G401 (cell line): ENCODE data around the gene ANP32E. TPM values are rescaled to one million over a fixed set of nuclear protein-coding genes. Genes with fewer than 3 reads are reported as not detected.
A peak's percentile ranks its signal among the peaks of the same experiment; 100 is the strongest.
"Not testable (repeated sequence)": the region's sequence is repeated elsewhere in the genome, so short reads cannot be mapped to it uniquely, and the experiment has no call there.

ENCODE experiments used
- DNase-seq: peaks from one replicate; pipeline ENCODE4 v3.0.0-alpha.2; 2015; ENCODE audit warnings: low spot score
- in situ Hi-C: cut with HindIII; loops from 2 replicates; pipeline ENCODE4 v1.10.0; 2016; ENCODE audit warnings: low sequenced_read_pairs, mixed read lengths
- total RNA-seq: library from RNA; depleted of rRNA; stranded (reverse); fragments of >200 nt; shearing (Covaris generic); gene quantifications from 2 replicates; pipeline ENCODE4 v1.2.3, GENCODE V29; 2014

ANP32E gene
- total RNA-seq, 1 experiment from 2014 or later: 55.2 TPM

DNA sequence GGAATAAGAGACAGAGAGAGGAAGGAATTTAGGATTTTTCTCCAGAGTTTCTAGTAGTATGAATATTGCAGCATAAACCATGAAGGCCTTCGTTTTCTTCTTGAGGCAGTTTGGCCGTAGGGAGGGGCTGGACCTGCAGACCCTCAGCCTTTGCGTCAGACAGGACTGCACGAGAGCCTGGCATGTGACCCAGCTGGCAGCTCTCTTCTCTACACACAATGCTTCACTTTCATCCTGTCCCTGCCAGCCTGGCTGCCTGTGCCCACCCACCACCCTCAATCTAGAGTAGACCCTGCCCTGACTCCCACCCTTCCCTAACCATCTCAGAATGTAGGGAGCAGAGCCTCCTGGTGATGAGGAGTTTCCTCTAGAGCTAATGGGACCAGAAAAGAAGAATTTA is 23.3 kb upstream of the ANP32E start:
- in situ Hi-C loops: no loop called here
- DNase-seq: no peak

DNA sequence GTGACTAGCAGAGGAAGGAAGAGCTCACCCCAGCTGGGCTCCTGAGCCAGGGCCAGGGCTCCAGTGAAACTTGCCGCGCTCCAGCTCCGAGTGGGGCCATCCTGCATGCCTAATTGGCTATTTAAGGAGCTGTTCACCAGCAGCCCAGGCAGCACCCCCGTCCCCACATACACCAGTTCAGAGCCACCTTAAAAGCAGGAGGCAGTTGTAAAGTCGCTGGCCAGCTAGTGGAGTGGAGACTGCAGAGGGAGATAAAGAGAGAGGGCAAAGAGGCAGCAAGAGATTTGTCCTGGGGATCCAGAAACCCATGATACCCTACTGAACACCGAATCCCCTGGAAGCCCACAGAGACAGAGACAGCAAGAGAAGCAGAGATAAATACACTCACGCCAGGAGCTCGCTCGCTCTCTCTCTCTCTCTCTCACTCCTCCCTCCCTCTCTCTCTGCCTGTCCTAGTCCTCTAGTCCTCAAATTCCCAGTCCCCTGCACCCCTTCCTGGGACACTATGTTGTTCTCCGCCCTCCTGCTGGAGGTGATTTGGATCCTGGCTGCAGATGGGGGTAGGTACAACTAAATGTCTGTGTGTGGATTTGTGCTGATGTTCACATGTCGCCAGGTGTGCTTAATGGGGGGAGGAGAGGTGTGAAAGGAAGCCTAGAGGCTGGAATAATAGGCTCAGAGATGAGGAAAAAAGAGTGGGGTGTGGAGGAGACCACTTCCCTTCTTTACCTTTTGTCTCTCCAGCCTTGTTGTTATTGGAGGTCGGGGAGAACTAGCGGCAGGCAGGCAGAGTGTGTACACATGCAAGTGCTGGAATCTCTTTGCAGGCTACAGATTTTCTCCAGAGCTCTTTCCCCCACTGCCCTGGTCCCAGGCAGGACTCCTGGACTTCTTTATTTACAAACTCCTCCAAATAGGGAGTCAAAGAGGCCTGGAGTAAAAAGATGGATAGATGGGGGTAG is 22.0 kb upstream of the ANP32E start, which contains the start of gene CA14:
TSS of gene CA14 (plus strand) at position 151 of the 962 bp plus-strand sequence. CDS start at position 506, 355 bp downstream.
- DNase-seq: peak; percentile 66
- in situ Hi-C loops: no loop called here

DNA sequence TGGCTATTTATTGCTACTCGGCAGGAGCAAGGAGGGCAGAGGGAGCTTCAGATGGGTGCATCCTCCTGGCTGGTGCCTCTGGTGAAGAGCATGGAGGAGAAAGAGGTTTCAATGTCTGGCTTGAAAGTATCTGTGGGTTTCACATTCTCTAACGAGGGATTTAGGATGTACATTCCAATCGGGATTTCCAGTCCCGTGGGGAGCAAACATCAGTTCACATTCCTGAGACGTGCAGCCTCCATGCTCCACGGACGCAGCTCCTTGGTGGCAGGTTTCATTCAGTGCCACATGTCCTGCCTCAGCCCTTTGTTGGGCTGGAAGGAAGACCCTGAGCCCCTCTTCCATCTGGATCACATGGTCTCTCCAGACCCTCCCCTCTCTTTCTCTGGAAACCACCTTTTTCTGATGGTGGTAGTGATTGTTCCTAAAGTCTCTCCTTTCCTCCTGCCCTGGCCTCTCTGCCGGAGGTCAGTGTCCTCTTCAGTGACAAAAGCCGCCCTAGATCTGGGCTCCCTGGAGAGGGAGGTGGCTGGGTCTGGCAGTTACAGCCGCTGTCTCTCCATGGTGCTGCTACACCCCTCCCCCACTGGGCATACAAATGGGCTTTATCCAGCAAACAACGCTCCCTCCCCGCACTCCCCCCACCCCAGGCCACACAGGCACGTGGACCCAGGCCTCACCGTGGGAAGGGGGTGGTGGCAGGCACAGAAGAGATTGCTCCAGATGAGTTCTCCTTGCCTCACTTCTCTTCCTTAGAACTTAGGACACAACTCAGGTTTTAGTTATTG is 20.8 kb upstream of the ANP32E start:
- DNase-seq: peak; percentile 60
- in situ Hi-C loops: no loop called here

DNA sequence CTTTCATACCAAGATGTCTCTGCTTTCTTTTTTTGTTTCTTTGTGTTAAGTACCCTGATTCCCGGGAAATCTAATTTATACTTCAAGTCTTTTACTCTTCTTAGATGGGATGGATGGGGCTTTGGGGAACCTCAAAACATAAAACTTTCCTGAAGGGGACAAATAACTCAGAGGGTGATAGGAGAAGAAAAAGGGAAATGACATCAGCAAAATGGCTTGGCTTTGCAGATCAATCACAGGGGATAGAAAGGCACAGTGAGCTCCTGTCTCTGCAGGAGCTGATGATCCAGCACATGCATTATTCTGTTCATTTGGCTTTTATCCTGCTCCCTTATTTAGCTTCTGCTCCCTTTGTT is 20.3 kb upstream of the ANP32E start:
- in situ Hi-C loops: no loop called here
- no peak for DNase-seq

DNA sequence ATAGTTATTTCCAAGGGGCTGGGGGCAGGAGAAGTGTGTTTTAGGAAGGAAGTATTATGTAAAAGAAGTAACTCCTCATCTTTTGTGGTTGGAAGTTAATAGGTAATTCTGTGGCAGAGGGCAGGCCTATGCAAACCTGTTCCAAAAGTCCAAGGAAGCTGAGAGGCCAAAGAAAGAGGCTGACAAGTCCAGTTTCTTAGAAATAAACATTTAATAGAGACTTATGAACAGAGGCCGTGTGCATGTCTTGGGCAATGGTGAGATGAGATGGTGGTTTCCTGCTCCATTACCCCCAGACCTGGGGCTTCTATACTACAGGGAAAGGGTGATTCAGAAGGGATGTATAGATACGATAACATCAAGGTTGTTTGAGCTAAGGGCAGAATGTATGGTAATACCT is 14.0 kb upstream of the ANP32E start:
- DNase-seq: no peak
- in situ Hi-C loops: no loop called here

DNA sequence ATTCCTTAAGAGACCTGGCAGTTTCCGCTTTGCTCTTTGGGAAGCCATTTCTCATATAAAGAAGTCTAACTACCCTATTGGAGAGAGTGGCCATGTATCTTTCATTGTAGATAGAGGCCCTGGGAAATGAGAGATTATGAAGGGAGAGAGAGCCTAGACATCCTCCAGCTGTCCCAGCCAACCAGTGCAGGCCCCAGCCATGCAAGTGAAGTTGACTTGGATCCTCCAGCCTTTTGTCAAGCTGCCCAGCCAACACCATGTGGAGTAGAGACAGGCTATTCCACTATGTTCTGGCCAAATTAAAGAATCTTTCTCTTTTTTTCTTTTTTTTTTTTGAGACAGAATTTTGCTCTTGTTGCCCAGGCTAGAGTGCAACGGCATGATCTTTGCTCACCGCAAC is 7.1 kb upstream of the ANP32E start:
- DNase-seq: no peak
- in situ Hi-C loops: no loop called here

DNA sequence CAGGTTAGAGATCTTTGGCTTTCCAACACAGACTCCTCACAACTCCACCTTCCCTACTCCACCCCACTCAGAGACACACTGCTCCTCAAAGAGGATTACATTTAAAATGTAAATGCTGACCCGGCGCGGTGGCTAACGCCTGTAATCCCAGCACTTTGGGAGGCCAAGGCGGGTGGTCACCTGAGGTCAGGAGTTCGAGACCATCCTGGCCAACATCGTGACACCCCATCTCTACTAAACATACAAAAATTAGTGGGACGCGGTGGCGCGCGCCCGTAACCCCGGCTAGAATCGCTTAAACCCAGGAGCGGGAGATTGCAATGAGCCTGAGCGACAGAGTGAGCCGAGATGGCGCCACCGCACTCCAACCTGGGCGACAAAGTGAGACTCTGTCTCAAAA is 1.8 kb upstream of the ANP32E start:
- in situ Hi-C loops: no loop called here
- DNase-seq: no peak

DNA sequence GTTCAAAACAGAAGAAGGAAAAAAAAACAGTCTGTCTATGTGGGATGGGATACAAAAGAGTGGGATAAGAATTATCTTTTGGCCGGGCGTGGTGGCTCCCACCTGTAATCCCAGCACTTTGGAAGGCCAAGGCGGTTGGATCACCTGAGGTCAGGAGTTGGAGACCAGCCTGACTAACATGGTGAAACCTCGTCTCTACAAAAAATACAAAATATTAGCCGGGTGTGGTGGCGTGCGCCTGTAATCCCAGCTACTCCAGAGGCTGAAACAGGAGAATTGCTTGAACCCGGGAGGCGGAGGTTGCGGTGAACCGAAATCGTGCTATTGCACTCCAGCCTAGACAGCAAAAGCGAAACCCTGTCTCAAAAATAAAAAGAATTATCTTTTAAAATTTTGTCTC is 1.3 kb upstream of the ANP32E start:
- in situ Hi-C loops: not testable (repeated sequence)

DNA sequence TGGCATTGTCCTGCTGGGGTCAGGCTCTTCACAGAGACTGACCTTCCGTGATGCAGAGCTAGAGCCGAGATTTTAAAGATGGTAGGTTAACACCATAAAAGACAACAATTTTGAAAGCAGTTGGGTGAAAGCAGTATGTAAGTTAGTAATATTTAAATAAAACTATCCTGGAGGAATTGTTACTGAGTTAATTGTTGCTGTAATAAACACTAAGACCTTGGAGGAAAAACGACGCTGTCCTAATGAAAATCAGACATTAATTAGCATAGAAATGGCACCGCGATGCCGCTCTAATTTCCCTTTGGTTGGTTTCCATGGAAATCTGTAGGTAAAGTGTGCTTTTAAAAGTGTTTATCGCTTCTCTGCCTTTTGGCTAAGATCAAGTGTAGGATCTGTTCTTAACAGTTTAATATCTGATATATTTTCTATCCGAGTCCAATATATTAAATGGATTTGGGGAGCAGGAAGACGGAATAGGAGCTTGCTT is 745 bp upstream of the ANP32E start:
- in situ Hi-C loops: no loop called here
- no peak for DNase-seq

More for the DNA sequence above, 1.3 kb upstream of the ANP32E start:
- not testable (repeated sequence) for DNase-seq

DNA sequence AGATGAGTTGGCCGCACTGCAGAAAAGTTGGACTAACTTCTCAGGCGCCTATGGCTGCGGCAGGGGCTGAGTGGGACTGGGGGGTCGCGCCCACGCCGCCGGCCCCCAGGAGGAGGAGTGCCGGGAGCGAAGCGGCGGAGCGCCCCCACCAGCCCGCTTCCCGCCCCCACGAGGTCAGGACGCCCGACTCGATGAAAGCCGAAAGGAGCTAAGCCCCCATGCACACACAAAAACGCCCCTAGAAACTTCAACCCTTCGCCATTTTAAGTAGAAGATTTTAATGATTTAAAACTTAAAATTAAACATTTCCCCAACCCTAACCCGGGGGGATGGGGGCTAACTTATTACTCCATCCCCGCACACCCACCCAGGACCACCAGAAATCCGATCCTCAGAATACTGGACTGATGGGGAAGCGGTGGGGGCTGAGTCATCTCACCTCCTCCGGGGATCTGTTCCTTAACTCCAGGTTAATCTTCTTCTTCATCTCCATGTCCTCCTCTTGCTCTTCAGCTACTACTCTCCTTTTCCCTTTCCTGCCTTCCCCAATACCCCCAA is 539 bp downstream of the ANP32E start:
- peak; percentile 27 for DNase-seq
- in situ Hi-C loops: no loop called here

DNA sequence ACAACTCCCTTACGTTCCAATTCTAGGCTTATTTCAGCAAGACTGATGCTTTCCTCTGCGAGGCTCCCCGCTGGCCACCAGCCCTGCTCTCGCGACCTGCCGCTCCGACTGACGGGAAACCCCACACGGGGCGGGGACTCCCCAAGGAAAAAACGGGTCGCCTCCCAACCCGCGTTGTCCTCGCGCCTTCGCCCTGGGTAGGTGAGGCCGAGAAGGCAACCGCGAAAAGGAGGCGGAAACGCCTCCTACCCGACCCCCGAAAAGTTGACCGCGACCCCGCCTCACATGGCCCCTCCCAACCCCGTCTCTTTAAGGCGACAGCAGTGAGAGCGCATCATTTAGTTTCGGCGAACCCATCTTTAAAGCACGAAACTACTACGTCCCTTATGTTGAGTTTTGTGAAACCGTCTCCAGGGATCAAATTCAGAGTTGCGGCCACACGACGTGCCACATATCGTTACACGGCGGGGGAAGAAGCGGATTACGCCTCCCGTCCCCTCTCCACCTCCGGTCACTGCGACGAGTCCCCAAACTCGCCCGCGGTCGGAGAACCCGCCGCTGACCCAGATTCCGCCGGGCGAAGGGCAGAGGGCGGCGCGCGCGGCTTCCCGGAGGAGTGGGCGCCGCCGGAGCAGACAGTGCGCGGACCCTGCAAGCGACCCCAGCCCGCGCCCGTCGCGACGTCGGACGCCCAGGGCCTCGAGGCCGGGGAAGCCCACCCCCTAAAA is 1.2 kb downstream of the ANP32E start:
- peak; percentile 86 for DNase-seq
- in situ Hi-C loops: no loop called here

DNA sequence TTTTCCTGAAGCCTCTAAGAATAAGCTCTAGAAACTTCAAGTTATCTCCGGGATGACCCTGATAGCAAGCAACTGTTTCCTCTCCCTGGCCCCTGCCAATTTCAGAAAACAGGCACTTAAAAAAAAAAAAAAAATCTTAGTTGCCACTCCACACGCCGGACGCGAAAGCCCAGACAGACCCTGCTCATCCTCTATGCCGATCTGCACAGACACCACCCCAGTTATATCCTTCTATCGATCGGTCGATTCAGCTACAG is 1.7 kb downstream of the ANP32E start:
- no peak for DNase-seq
- in situ Hi-C loops: no loop called here

DNA sequence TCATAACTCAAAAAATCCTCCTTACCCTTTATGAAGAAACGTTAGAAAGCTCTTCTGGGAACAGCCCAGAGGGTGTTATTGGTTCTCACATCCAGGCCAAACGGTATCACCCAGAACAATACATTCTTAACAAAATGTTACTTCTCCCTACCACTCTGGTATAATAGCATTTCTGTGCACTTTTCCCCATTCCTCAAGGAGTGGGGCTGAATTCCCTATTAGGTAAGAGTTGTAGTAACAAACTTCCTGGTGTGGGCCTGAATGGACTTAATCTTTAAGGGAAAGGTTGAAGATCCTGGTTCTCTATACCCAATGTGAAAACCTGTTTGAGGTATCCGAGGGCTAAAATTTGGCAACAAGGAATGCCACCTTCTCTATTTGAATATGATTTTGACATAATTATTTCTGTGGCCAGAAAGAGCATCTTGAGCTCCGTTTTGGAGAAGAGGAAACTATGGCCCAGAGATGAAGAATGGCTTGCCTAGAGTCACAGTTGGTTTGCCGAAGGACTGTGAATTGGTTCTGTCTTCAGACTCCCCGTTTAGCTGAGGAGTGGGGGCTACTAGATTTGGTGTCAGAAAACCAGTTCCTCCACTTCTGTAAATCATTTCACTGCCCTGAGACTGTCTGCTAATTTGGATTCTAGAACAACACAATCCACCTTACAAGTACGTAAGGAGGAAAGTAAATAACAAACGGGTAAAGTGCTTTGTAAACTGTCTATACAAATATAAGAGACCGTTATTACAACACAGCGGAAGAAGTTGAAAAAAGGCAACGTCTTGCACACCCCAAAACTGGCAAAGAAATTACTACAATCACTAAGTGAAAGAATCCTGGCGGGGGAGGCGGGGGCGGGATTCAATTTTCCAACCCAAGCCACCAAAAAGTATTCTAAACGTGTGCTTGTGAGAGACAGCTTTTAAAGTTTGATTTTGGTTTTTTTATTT is 2.3 kb downstream of the ANP32E start:
- peak; percentile 54 for DNase-seq
- in situ Hi-C loops: no loop called here

DNA sequence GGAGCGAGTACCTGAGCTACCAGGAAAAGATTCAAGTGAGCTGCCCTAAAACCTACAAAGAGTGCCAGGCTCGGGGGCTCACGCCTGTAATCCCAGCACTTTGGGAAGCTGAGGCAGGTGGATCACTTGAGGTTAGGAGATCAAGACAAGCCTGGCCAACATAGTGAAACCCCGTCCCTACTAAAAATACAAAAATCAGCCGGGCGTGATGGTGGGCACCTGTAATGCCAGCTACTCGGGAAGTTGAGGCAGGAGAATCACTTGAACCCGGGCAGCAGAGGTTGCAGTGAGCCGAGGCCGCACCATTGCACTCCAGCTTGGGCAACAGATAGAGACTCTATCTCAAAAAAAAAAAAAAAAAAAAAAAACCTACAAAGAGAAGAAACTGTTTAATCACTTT is 3.0 kb downstream of the ANP32E start:
- DNase-seq: not testable (repeated sequence)

DNA sequence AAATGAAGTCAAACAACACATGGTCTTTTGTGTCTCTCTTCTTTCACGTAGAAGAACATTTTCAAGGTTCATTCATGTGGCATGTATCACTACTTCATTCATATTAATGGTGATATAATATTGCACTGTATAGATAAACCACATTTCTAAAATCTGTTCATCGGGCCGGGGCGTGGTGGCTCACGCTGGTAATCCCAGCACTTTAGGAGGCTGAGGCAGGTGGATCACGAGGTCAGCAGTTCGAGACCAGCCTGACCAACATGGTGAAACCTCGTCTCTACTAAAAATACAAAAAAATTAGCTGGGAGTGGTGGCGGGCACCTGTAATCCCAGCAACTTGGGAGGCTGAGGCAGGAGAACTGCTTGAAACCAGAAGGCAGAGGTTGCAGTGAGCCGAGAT is 7.7 kb downstream of the ANP32E start:
- DNase-seq, in situ Hi-C loops: not testable (repeated sequence)

More for the DNA sequence above, 3.0 kb downstream of the ANP32E start:
- in situ Hi-C loops: not testable (repeated sequence)

DNA sequence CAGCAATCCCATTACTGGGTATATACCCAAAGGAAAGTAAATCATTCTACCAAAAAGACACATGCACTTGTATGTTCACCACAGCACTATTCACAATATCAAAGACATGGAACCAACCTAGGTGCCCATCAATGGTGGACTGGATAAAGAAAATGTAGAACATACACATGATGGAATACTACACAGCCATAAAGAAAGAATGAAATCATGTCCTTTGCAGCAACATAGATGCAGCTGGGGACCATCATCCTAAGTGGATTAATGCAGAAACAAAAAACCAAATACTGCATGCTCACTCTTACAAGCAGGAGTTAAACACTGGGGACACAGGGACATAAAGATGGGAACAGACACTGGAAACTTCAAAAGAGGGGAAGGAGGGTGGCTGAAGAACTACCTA is 8.7 kb downstream of the ANP32E start:
- in situ Hi-C loops: no loop called here

DNA sequence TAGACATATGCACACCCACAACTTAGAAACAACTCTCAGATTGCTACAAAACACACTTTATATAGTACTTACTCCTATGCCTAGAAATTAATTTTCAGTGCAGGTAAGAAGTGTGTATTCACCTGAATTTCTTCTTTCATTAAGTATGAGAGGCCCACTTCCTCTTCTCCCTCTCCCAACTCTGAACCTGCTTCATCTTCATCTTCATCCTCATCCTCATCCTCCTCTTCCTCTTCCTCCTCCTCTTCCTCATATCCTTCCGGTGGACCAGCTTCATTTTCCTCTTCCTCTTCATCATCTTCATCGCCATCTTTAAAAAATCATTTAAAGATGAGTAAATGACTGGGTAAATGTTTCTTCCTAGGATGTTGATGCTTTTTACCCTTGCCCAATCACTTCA is 9.4 kb downstream of the ANP32E start:
- in situ Hi-C loops: no loop called here
- DNase-seq: no peak

More for the DNA sequence above, 8.7 kb downstream of the ANP32E start:
- DNase-seq: no peak

DNA sequence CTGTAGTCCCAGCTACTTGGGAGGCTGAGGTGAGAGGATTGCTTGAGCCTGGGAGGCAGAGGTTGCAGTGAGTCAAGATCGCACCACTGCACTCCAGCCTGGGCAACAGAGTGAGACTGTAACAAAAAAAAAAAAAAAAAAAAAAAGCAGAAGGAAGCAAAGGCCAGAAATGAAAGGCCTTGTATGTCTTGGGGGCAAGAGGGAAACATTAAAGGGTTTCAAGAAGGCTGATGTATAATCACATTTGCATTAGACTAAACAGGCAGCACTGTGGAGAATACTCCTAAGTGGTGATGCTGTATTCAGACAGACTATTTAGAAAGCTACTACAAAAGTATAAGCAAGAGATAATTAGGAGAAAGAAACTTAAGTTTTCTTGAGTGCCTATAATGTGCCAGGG is 10.4 kb downstream of the ANP32E start:
- DNase-seq: no peak
- in situ Hi-C loops: no loop called here
